Astrocyte (in vitro differentiated cells and primary cell): ENCODE measurements around the gene CER1. TPM values are rescaled to one million over a fixed set of nuclear protein-coding genes. Genes with fewer than 3 reads are reported as not detected.

ENCODE experiments used
- DNase-seq: peaks from one replicate; pipeline ENCODE4 v3.0.0-alpha.2; 2010; ENCODE audit warnings: low read depth
- FAIRE-seq: peaks from 2 replicates; lab custom pipeline; 2011; peaks lifted over from hg19 to GRCh38; lab: Jason Lieb, UNC
- H2AFZ ChIP-seq: 2 replicates; pipeline ENCODE4 v1.6.0; 2012; ENCODE audit warnings: low read depth, low read length, inconsistent platforms
- H3K27ac ChIP-seq: 2 replicates; pipeline ENCODE4 v1.5.1; 2011; ENCODE audit warnings: low read depth, low read length, inconsistent platforms
- H3K27me3 ChIP-seq: 2 replicates; pipeline ENCODE4 v1.6.0; 2011; ENCODE audit warnings: low read length, inconsistent platforms; ENCODE audit not compliant: insufficient read depth
- H3K36me3 ChIP-seq: 2 replicates; pipeline ENCODE4 v1.5.1; 2011; ENCODE audit warnings: low read length, inconsistent platforms; ENCODE audit not compliant: insufficient read depth
- H3K4me1 ChIP-seq: 2 replicates; pipeline ENCODE4 v1.5.1; 2011; ENCODE audit warnings: low read length, inconsistent platforms; ENCODE audit not compliant: insufficient read depth
- H3K4me2 ChIP-seq: 2 replicates; pipeline ENCODE4 v1.6.0; 2012; ENCODE audit warnings: low read length, inconsistent platforms
- H3K4me3 ChIP-seq: 2 replicates; pipeline ENCODE4 v1.5.1; 2011; ENCODE audit warnings: low read depth, mild to moderate bottlenecking, low read length, inconsistent platforms; ENCODE audit not compliant: insufficient read depth
- H3K79me2 ChIP-seq: 2 replicates; pipeline ENCODE4 v1.6.0; 2012; ENCODE audit warnings: mild to moderate bottlenecking, low read length, inconsistent platforms; ENCODE audit not compliant: insufficient read depth
- H3K9ac ChIP-seq: 2 replicates; pipeline ENCODE4 v1.6.0; 2012; ENCODE audit warnings: mild to moderate bottlenecking, low read length, inconsistent platforms
- H3K9me3 ChIP-seq: 2 replicates; pipeline ENCODE4 v1.5.1; 2012; ENCODE audit warnings: low read depth, mild to moderate bottlenecking, low read length, inconsistent platforms; ENCODE audit not compliant: insufficient read depth
- H4K20me1 ChIP-seq: 2 replicates; pipeline ENCODE4 v1.6.0; 2012; ENCODE audit warnings: low read length, inconsistent platforms; ENCODE audit not compliant: insufficient read depth
- H3K27ac Mint-ChIP-seq: one replicate; pipeline ENCODE4 v1.8.0; 2021; ENCODE audit warnings: mild to moderate bottlenecking, mixed read lengths; ENCODE audit not compliant: unreplicated experiment
- H3K27me3 Mint-ChIP-seq: one replicate; pipeline ENCODE4 v1.8.0; 2021; ENCODE audit warnings: low read depth, mixed read lengths; ENCODE audit not compliant: unreplicated experiment
- H3K36me3 Mint-ChIP-seq: one replicate; pipeline ENCODE4 v1.8.0; 2021; ENCODE audit warnings: low read depth, mixed read lengths; ENCODE audit not compliant: unreplicated experiment
- H3K4me1 Mint-ChIP-seq: one replicate; pipeline ENCODE4 v1.8.0; 2021; ENCODE audit warnings: low read depth, mixed read lengths; ENCODE audit not compliant: unreplicated experiment
- H3K4me3 Mint-ChIP-seq: one replicate; pipeline ENCODE4 v1.8.0; 2021; ENCODE audit warnings: mild to moderate bottlenecking, moderate library complexity, mixed read lengths; ENCODE audit not compliant: unreplicated experiment
- H3K9me3 Mint-ChIP-seq: one replicate; pipeline ENCODE4 v1.8.0; 2021; ENCODE audit warnings: mild to moderate bottlenecking, mixed read lengths; ENCODE audit not compliant: unreplicated experiment
- EZH2 ChIP-seq: IDR thresholded peaks from 2 replicates; pipeline ENCODE4 v1.6.1; 2012; ENCODE audit warnings: mild to moderate bottlenecking, low read length, inconsistent platforms; ENCODE audit not compliant: insufficient read depth
- total RNA-seq: library from RNA; stranded (reverse); gene quantifications from 2 replicates; pipeline ENCODE4 v1.2.1, GENCODE V29; 2021
- TF ChIP-seq, protein P1 (sequence below): IDR thresholded peaks from 2 replicates; pipeline ENCODE4 v1.5.1; 2011; ENCODE audit warnings: low read depth, mild to moderate bottlenecking, inconsistent platforms, low read length, moderate library complexity; ENCODE audit not compliant: insufficient read depth

Gene CER1
- total RNA-seq, 1 donor from 2014 or later: 2.8 TPM

DNA sequence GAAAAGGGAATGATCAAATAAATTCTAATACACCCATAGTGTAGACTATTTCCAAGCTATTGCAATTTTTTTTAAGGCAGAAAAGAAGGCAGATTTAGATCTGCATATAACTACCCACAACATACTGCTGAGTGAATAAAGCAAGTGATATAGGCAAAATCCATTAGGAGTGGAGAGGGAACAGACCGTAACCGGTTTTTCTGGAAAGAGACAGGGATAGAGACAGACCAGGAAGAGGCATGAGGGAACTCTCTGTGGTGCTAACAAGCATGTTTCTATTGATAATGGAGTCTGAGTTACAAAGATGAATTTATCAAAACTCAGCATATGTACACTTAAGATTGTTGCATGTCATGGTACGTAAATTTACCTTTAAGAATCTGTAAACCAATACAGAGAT lies 43.8 kb downstream of the CER1 start:
- Histone ChIP-seq H2AFZ (no peak overlapping the region), H3K9me3 (no peaks in the 10 kb centered on the region), H3K4me3 (no peak overlapping the region), H4K20me1 (peaks cover 5% of the 10 kb centered on the region), H3K79me2 (peaks cover 10% of the 10 kb centered on the region), H3K36me3 (no peaks in the 10 kb centered on the region), H3K4me1 (no peaks in the 10 kb centered on the region), H3K4me2 (no peak overlapping the region), H3K27ac (no peak overlapping the region), H3K27me3 (no peaks in the 10 kb centered on the region), H3K9ac (no peak overlapping the region)
- no peak for FAIRE-seq
- Mint-ChIP-seq H3K27me3 (no peaks in the 10 kb centered on the region), H3K27ac (no peak overlapping the region), H3K4me1 (no peaks in the 10 kb centered on the region), H3K36me3 (peaks cover 17% of the 10 kb centered on the region), H3K4me3 (no peak overlapping the region), H3K9me3 (peaks cover 2% of the 10 kb centered on the region)
- TF ChIP-seq EZH2: no peak
- TF ChIP-seq, protein P1, sequence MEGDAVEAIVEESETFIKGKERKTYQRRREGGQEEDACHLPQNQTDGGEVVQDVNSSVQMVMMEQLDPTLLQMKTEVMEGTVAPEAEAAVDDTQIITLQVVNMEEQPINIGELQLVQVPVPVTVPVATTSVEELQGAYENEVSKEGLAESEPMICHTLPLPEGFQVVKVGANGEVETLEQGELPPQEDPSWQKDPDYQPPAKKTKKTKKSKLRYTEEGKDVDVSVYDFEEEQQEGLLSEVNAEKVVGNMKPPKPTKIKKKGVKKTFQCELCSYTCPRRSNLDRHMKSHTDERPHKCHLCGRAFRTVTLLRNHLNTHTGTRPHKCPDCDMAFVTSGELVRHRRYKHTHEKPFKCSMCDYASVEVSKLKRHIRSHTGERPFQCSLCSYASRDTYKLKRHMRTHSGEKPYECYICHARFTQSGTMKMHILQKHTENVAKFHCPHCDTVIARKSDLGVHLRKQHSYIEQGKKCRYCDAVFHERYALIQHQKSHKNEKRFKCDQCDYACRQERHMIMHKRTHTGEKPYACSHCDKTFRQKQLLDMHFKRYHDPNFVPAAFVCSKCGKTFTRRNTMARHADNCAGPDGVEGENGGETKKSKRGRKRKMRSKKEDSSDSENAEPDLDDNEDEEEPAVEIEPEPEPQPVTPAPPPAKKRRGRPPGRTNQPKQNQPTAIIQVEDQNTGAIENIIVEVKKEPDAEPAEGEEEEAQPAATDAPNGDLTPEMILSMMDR: no peak
- no peak for DNase-seq

DNA sequence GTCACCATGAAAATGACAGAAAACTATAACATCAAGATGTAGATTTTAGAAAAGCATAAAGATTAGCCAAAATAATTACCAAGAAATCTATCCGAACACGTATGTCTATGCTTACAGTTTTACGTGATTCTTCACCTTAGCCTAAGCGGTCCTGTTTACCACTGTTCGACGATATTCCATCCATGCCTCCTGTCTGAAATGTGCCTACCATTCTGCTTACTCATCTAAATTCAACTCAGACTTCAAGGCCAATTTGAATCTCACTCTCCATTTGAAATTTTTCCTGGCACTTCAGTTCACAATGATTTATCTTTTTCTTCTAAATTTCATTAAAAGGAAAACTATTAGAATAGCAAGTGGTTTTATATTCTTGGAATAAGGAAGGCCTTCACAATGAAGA lies 44.7 kb downstream of the CER1 start:
- Mint-ChIP-seq H3K4me3 (no peak overlapping the region), H3K27me3 (no peaks in the 10 kb centered on the region), H3K36me3 (peaks cover 16% of the 10 kb centered on the region), H3K27ac (no peak overlapping the region), H3K4me1 (no peaks in the 10 kb centered on the region), H3K9me3 (peaks cover 2% of the 10 kb centered on the region)
- Histone ChIP-seq H4K20me1 (peaks cover 5% of the 10 kb centered on the region), H3K4me2 (no peak overlapping the region), H3K27me3 (no peaks in the 10 kb centered on the region), H3K27ac (no peak overlapping the region), H3K79me2 (peaks cover 10% of the 10 kb centered on the region), H3K4me1 (no peaks in the 10 kb centered on the region), H3K4me3 (no peak overlapping the region), H3K9ac (no peak overlapping the region), H3K36me3 (no peaks in the 10 kb centered on the region), H3K9me3 (no peaks in the 10 kb centered on the region), H2AFZ (no peak overlapping the region)
- FAIRE-seq: no peak
- no peak for DNase-seq
- TF ChIP-seq EZH2: no peak
- TF ChIP-seq, protein P1: no peak

DNA sequence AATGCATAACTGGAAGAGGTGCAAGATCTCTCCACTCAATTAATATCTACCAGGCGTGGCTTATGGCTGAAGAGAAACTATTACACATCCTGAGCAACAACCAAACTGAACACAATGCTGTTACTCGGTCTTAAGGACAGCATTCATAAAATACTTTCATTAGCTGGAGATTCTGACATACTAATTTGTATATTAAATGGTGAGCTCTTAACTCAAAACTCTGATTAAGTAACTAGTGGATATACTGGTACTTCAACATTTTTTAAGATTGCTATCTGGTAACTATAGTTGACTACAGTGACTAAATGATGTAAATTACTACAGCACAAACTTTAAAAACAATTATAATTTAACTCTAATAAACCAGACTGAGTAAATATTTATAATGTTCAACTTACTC lies 45.1 kb downstream of the CER1 start:
- Histone ChIP-seq H2AFZ (no peak overlapping the region), H3K9ac (no peak overlapping the region), H3K9me3 (no peaks in the 10 kb centered on the region), H3K4me2 (no peak overlapping the region), H3K79me2 (peaks cover 10% of the 10 kb centered on the region), H3K27me3 (no peaks in the 10 kb centered on the region), H3K4me3 (no peak overlapping the region), H3K4me1 (no peaks in the 10 kb centered on the region), H3K36me3 (no peaks in the 10 kb centered on the region), H4K20me1 (peaks cover 5% of the 10 kb centered on the region), H3K27ac (no peak overlapping the region)
- Mint-ChIP-seq H3K9me3 (peaks cover 2% of the 10 kb centered on the region), H3K27ac (no peak overlapping the region), H3K4me3 (no peak overlapping the region), H3K36me3 (peaks cover 12% of the 10 kb centered on the region), H3K4me1 (no peaks in the 10 kb centered on the region), H3K27me3 (no peaks in the 10 kb centered on the region)
- no peak for DNase-seq
- TF ChIP-seq, protein P1: no peak
- TF ChIP-seq EZH2: no peak
- no peak for FAIRE-seq
